ENCODE data around the gene GARIN5B. TPM values are rescaled to one million over a fixed set of nuclear protein-coding genes. Genes with fewer than 3 reads are reported as not detected.

Gene GARIN5B
- polyA plus RNA-seq, 1 of the 3 experiments (the other 2 are of a cell fraction), result not detected

- H4K20me1 ChIP-seq (ENCODE audit: insufficient read depth), result no peaks in the 10 kb centered on the region
- ChIA-PET POLR2A (no interaction called here), CTCF (interaction anchor here (0.9 to 7.7 kb wide), 2 partner anchors 9 to 22 kb away, joined by 3 to 46 read pairs; no protein-coding TSS in a partner anchor)
These were observed 51.7 kb downstream of the GARIN5B start for GRCh38 chr19:55311397-55311796.

More at GRCh38 chr19:55311397-55311796, 51.7 kb downstream of the GARIN5B start:
- Histone ChIP-seq H3K79me2 (ENCODE audit: insufficient read depth) (no peaks in the 10 kb centered on the region), H3K27me3 (ENCODE audit: insufficient read depth) (no peaks in the 10 kb centered on the region), H3K27ac (ENCODE audit: low read depth in 2 of 2, low read length in 1 of 2) (no peak overlapping the region), H2AFZ (ENCODE audit: low read depth) (no peak overlapping the region), H3K4me2 (no peak overlapping the region), H3K9ac (no peak overlapping the region), H3K4me1 (ENCODE audit: control insufficient read depth in 1 of 2, insufficient read depth in 2 of 2, low read depth in 1 of 2, low read length in 1 of 2) (no peaks in the 10 kb centered on the region), H3K4me3 (ENCODE audit: low read depth in 2 of 2, low read length in 1 of 2) (no peak overlapping the region), H3K9me3 (no peaks in the 10 kb centered on the region), H3F3A (replicated peaks; ENCODE audit: insufficient read depth) (no peaks in the 10 kb centered on the region), H3K36me3 (replicated peaks in 1 of 2; ENCODE audit: control insufficient read depth in 1 of 2, insufficient read depth in 2 of 2, low read length in 1 of 2) (peaks cover 14 to 25% of the 10 kb centered on the region in 2 experiments), H3K9me2 (no peaks in the 10 kb centered on the region)
- 84% methylated on average over 3 of the region's 9 CpGs for WGBS (ENCODE audit: low lambda C conversion rate)
- TF ChIP-seq EP300 (IDR thresholded peaks at IDR 0.05; ENCODE audit: borderline replicate concordance in 1 of 2, low read depth in 1 of 2, low read length in 1 of 2) (no peak), EZH2phosphoT487 (IDR thresholded peaks at IDR 0.05; ENCODE audit: borderline replicate concordance, low read depth) (no peak), MEF2A (IDR thresholded peaks at IDR 0.05; ENCODE audit: borderline replicate concordance, low read depth) (no peak), TEAD4 (IDR thresholded peaks at IDR 0.05; ENCODE audit: borderline replicate concordance, insufficient read depth) (no peak), MXI1 (IDR thresholded peaks at IDR 0.05; ENCODE audit: low read depth, low read length) (no peak), IRF3 (IDR thresholded peaks at IDR 0.05; ENCODE audit: low read depth, low read length) (no peak), NFIC (IDR thresholded peaks at IDR 0.05; ENCODE audit: borderline replicate concordance) (no peak), ZBTB33 (IDR thresholded peaks at IDR 0.05; ENCODE audit: borderline replicate concordance, low read depth) (no peak), FOXM1 (IDR thresholded peaks at IDR 0.05; ENCODE audit: low read depth) (no peak), GABPA (IDR thresholded peaks at IDR 0.05; ENCODE audit: low read depth) (no peak), GATA2 (CRISPR knock-in tag; IDR thresholded peaks at IDR 0.05) (no peak), USF1 (IDR thresholded peaks at IDR 0.05; ENCODE audit: borderline replicate concordance, low read depth) (no peak), RCOR1 (IDR thresholded peaks at IDR 0.05; ENCODE audit: low read length) (no peak), USF2 (IDR thresholded peaks at IDR 0.05; ENCODE audit: borderline replicate concordance, low read depth, low read length) (no peak), POLR2AphosphoS5 (IDR thresholded peaks at IDR 0.05; ENCODE audit: low read depth, low read length) (no peak), TCF12 (IDR thresholded peaks at IDR 0.05) (no peak)
- DNase-seq, result no peak
